RWPE1 (cell line): ENCODE measurements around the gene HDAC8.

ENCODE experiments used
- CTCF ChIA-PET: fragments of 350-600 bp; sonication (Branson Sonifier 250); formaldehyde crosslinking; extraction: SDS; loops from one replicate; lab custom pipeline; 2021; lab: Yijun Ruan, JAX
- POLR2A ChIA-PET: fragments of 400-600 bp; formaldehyde crosslinking; extraction: SDS; loops from one replicate; lab custom pipeline; 2020; ENCODE audit warnings: antibody characterized with exemption; ENCODE audit not compliant: low non-redundant PET; lab: Yijun Ruan, JAX
- DNase-seq: peaks from one replicate; pipeline ENCODE4 v3.0.0; 2012; ENCODE audit warnings: low spot score
- H3K27ac ChIP-seq: fragments of 450-650 bp; 2 replicates; pipeline ENCODE4 v1.5.1; 2017
- CTCF ChIP-seq: fragments of 450-650 bp; conservative IDR thresholded peaks from 2 replicates; pipeline ENCODE4 v1.5.1; 2017; ENCODE audit warnings: low read depth, mild to moderate bottlenecking

The HDAC8 gene

GRCh38 chrX:72348247-72348979, 224.2 kb downstream of the HDAC8 start:
- H3K27ac ChIP-seq: no peak overlapping the region
- POLR2A ChIA-PET: no interaction called here
- TF ChIP-seq CTCF: no peak
- CTCF ChIA-PET: no interaction called here
- DNase-seq: no peak

GRCh38 chrX:72347366-72347765, 225.3 kb downstream of the HDAC8 start:
- TF ChIP-seq CTCF: no peak
- CTCF ChIA-PET: interaction anchor here (0.6 kb wide), 1 partner anchor 386 kb away, joined by 3 read pairs; no protein-coding TSS in a partner anchor
- no peak overlapping the region for H3K27ac ChIP-seq
- POLR2A ChIA-PET: no interaction called here
- no peak for DNase-seq

- DNase-seq: no peak
- no peak for TF ChIP-seq CTCF
- ChIA-PET POLR2A (no interaction called here), CTCF (interaction anchor here (0.6 kb wide), 2 partner anchors 10 to 385 kb away, joined by 3 read pairs; no protein-coding TSS in a partner anchor)
- no peak overlapping the region for H3K27ac ChIP-seq
Measured at GRCh38 chrX:72346302-72346949, 226.2 kb downstream of the HDAC8 start.

GRCh38 chrX:72340626-72341025, 232.0 kb downstream of the HDAC8 start:
- no peak overlapping the region for H3K27ac ChIP-seq
- no peak for TF ChIP-seq CTCF
- ChIA-PET POLR2A (no interaction called here), CTCF (interaction anchor here (0.9 kb wide), 1 partner anchor 95 kb away, joined by 3 read pairs; no protein-coding TSS in a partner anchor)
- no peak for DNase-seq

GRCh38 chrX:72340041-72340440, 232.6 kb downstream of the HDAC8 start:
- CTCF ChIA-PET: no interaction called here
- DNase-seq: no peak
- no peak overlapping the region for H3K27ac ChIP-seq
- TF ChIP-seq CTCF: no peak
- POLR2A ChIA-PET: no interaction called here

GRCh38 chrX:72330131-72330530, 242.5 kb downstream of the HDAC8 start:
- no peak for DNase-seq
- ChIA-PET CTCF (interaction anchor here (0.6 kb wide), 1 partner anchor 41 kb away, joined by 3 read pairs; no protein-coding TSS in a partner anchor), POLR2A (no interaction called here)
- H3K27ac ChIP-seq: no peak overlapping the region
- TF ChIP-seq CTCF: no peak
